HepG2 (cell line): ENCODE results near the gene STRIP1. TPM values are rescaled to one million over a fixed set of nuclear protein-coding genes. Genes with fewer than 3 reads are reported as not detected.

Experiments used
- AHDC1 ChIP-seq: sonication (generic); formaldehyde crosslinking; IDR thresholded peaks from 2 replicates; pipeline ENCODE4 v1.5.1; 2020; ENCODE audit warnings: mild to moderate bottlenecking, missing genetic modification reagents, borderline replicate concordance
- BRF2 ChIP-seq: sonication (generic); formaldehyde crosslinking; IDR thresholded peaks from 2 replicates; pipeline ENCODE4 v1.8.1; 2022; ENCODE audit warnings: mild to moderate bottlenecking, missing genetic modification reagents
- CBX5 ChIP-seq: sonication (generic); formaldehyde crosslinking; IDR thresholded peaks from 2 replicates; pipeline ENCODE4 v1.4.0; 2020; ENCODE audit warnings: missing genetic modification reagents, borderline replicate concordance
- CSRNP2 ChIP-seq: sonication (generic); formaldehyde crosslinking; conservative IDR thresholded peaks from 2 replicates; pipeline ENCODE4 v1.8.0; 2022; ENCODE audit warnings: low read depth, missing genetic modification reagents
- ESRRA ChIP-seq: sonication (generic); formaldehyde crosslinking; IDR thresholded peaks from 2 replicates; pipeline ENCODE4 v1.5.1; 2020; ENCODE audit warnings: mild to moderate bottlenecking, low read depth, missing genetic modification reagents
- KDM2A ChIP-seq: sonication (generic); formaldehyde crosslinking; IDR thresholded peaks from 2 replicates; pipeline ENCODE4 v1.4.0; 2020; ENCODE audit warnings: low read depth, missing genetic modification reagents, borderline replicate concordance
- RORA ChIP-seq: sonication (generic); formaldehyde crosslinking; IDR thresholded peaks from 2 replicates; pipeline ENCODE4 v1.5.0; 2020; ENCODE audit warnings: mild to moderate bottlenecking, missing genetic modification reagents, moderate library complexity
- SP2 ChIP-seq: sonication (generic); formaldehyde crosslinking; IDR thresholded peaks from 2 replicates; pipeline ENCODE4 v1.5.1; 2020; ENCODE audit warnings: mild to moderate bottlenecking, missing genetic modification reagents
- ZBTB8A ChIP-seq: sonication (generic); formaldehyde crosslinking; IDR thresholded peaks from 2 replicates; pipeline ENCODE4 v1.4.0; 2020; ENCODE audit warnings: mild to moderate bottlenecking, low read depth, missing genetic modification reagents, borderline replicate concordance
- ZMAT3 ChIP-seq: sonication (generic); formaldehyde crosslinking; conservative IDR thresholded peaks from 2 replicates; pipeline ENCODE4 v1.7.0; 2021; ENCODE audit warnings: missing genetic modification reagents
- ZNF30 ChIP-seq: sonication (generic); formaldehyde crosslinking; IDR thresholded peaks from 2 replicates; pipeline ENCODE4 v1.5.0; 2020; ENCODE audit warnings: mild to moderate bottlenecking, missing genetic modification reagents
- ZNF574 ChIP-seq: sonication (generic); formaldehyde crosslinking; IDR thresholded peaks from 2 replicates; pipeline ENCODE4 v1.4.0; 2020; ENCODE audit warnings: missing genetic modification reagents
- polyA plus RNA-seq, 8 experiments: library from polyadenylated mRNA; depleted of rRNA in 3 of 8; stranded (reverse) in 7 of 8; unstranded in 1 of 8; fragments of >200 nt; fragmentation: Illumina TruSeq in 4 of 8; extraction: Trizol in 4 of 8; gene quantifications; 2 replicates each; pipeline versions ENCODE4 v1.2.1 to v1.2.3, GENCODE V29; 2011 to 2016; ENCODE audit warnings: low read depth in 4 of 8, missing spikeins in 1 of 8, mixed read lengths in 1 of 8; ENCODE audit not compliant: insufficient read depth in 1 of 8
- total RNA-seq, 5 experiments: library from RNA; depleted of rRNA; stranded (reverse); fragments of >200 nt; fragmentation: Illumina TruSeq; extraction: Trizol; gene quantifications; 2 replicates each; pipeline ENCODE4 v1.2.3, GENCODE V29; 2016; ENCODE audit warnings: low read depth in 1 of 5
- TF ChIP-seq, protein P1 (sequence below): sonication (generic); formaldehyde crosslinking; IDR thresholded peaks from 2 replicates; pipeline ENCODE4 v1.5.0; 2020; ENCODE audit warnings: missing genetic modification reagents

Gene STRIP1
- total and polyA plus RNA-seq, 2 of the 13 experiments (the other 11 are each of a cell fraction or from before 2014, with no cell fraction given): 20.9 to 27.9 TPM

GRCh38 chr1:110084227-110085078 is 50.0 kb downstream of the STRIP1 start (continued):
- no peak for TF ChIP-seq CSRNP2 (CRISPR knock-in tag)
- no peak for TF ChIP-seq ESRRA
- no peak for TF ChIP-seq RORA
- TF ChIP-seq ZNF574: peak; percentile 19; the same call in 1 of the 2 replicates
- TF ChIP-seq BRF2: no peak
- peak; percentile 36; the same call in 1 of the 2 replicates for TF ChIP-seq KDM2A (CRISPR knock-in tag)
- TF ChIP-seq, protein P1, sequence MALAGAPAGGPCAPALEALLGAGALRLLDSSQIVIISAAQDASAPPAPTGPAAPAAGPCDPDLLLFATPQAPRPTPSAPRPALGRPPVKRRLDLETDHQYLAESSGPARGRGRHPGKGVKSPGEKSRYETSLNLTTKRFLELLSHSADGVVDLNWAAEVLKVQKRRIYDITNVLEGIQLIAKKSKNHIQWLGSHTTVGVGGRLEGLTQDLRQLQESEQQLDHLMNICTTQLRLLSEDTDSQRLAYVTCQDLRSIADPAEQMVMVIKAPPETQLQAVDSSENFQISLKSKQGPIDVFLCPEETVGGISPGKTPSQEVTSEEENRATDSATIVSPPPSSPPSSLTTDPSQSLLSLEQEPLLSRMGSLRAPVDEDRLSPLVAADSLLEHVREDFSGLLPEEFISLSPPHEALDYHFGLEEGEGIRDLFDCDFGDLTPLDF (CRISPR knock-in tag): peak; percentile 56; the same call in 1 of the 2 replicates
- TF ChIP-seq SP2 (CRISPR knock-in tag): no peak
- TF ChIP-seq CBX5 (CRISPR knock-in tag): no peak
- no peak for TF ChIP-seq ZNF30 (CRISPR knock-in tag)
- TF ChIP-seq ZMAT3 (CRISPR knock-in tag): no peak
- no peak for TF ChIP-seq ZBTB8A (CRISPR knock-in tag)
- TF ChIP-seq AHDC1 (CRISPR knock-in tag): no peak
